GM21717 (cell line): ENCODE measurements around the gene LUC7L3.
A peak's percentile ranks its signal among the peaks of the same experiment; 100 is the strongest.

Source experiments
- ATAC-seq: cut with Tn5 transposase; IDR thresholded peaks from one replicate; pipeline ENCODE4 v1.9.1; 2021; ENCODE audit warnings: mild to moderate bottlenecking, moderate library complexity; ENCODE audit not compliant: unreplicated experiment

Gene LUC7L3

GRCh38 chr17:50685691-50686493 lies 33.5 kb upstream of the LUC7L3 start:
- ATAC-seq: no peak

- ATAC-seq: no peak
Measured at GRCh38 chr17:50686494-50687199, 32.8 kb upstream of the LUC7L3 start.

- no peak for ATAC-seq
Measured at GRCh38 chr17:50687200-50688066, 32.0 kb upstream of the LUC7L3 start.

GRCh38 chr17:50688245-50688644 lies 31.2 kb upstream of the LUC7L3 start:
- no peak for ATAC-seq

- no peak for ATAC-seq
Measured at GRCh38 chr17:50689251-50689650, 30.2 kb upstream of the LUC7L3 start.

GRCh38 chr17:50689956-50690886 lies 29.2 kb upstream of the LUC7L3 start:
- no peak for ATAC-seq

- no peak for ATAC-seq
Measured at GRCh38 chr17:50690887-50691549, 28.4 kb upstream of the LUC7L3 start.

- ATAC-seq: no peak
Measured at GRCh38 chr17:50691550-50692447, 27.6 kb upstream of the LUC7L3 start.

GRCh38 chr17:50692448-50693035 lies 26.9 kb upstream of the LUC7L3 start:
- ATAC-seq: no peak

- no peak for ATAC-seq
Measured at GRCh38 chr17:50693036-50693682, 26.2 kb upstream of the LUC7L3 start.

GRCh38 chr17:50696365-50696879 lies 23.0 kb upstream of the LUC7L3 start:
- no peak for ATAC-seq

GRCh38 chr17:50697062-50697461 lies 22.3 kb upstream of the LUC7L3 start:
- no peak for ATAC-seq

- ATAC-seq: no peak
Measured at GRCh38 chr17:50697663-50698272, 21.6 kb upstream of the LUC7L3 start.

- ATAC-seq: no peak
Measured at GRCh38 chr17:50699410-50699809, 20.0 kb upstream of the LUC7L3 start.

GRCh38 chr17:50703162-50703561 lies 16.2 kb upstream of the LUC7L3 start:
- no peak for ATAC-seq

GRCh38 chr17:50707289-50708049 lies 11.9 kb upstream of the LUC7L3 start, which contains the start of gene ANKRD40:
ANKRD40 (minus strand) TSS chr17:50707914; CDS start chr17:50707654, 260 bp downstream.
- peak; percentile 76 for ATAC-seq
